ENCODE data around the gene SYVN1.

- TF ChIP-seq EZH2 (IDR thresholded peaks at IDR 0.05; ENCODE audit: low read depth) (no peak), CTCF (conservative IDR thresholded peaks at IDR 0.05) (no peak)
Observed at GRCh38 chr11:65167656-65168055, 33.3 kb upstream of the SYVN1 start.
